Measurements from ENCODE around the gene CHRNA3.
A peak's percentile ranks its signal among the peaks of the same experiment; 100 is the strongest.
"Not testable (repeated sequence)": the region's sequence is repeated elsewhere in the genome, so short reads cannot be mapped to it uniquely, and the experiment has no call there.

CHRNA3 gene

DNA sequence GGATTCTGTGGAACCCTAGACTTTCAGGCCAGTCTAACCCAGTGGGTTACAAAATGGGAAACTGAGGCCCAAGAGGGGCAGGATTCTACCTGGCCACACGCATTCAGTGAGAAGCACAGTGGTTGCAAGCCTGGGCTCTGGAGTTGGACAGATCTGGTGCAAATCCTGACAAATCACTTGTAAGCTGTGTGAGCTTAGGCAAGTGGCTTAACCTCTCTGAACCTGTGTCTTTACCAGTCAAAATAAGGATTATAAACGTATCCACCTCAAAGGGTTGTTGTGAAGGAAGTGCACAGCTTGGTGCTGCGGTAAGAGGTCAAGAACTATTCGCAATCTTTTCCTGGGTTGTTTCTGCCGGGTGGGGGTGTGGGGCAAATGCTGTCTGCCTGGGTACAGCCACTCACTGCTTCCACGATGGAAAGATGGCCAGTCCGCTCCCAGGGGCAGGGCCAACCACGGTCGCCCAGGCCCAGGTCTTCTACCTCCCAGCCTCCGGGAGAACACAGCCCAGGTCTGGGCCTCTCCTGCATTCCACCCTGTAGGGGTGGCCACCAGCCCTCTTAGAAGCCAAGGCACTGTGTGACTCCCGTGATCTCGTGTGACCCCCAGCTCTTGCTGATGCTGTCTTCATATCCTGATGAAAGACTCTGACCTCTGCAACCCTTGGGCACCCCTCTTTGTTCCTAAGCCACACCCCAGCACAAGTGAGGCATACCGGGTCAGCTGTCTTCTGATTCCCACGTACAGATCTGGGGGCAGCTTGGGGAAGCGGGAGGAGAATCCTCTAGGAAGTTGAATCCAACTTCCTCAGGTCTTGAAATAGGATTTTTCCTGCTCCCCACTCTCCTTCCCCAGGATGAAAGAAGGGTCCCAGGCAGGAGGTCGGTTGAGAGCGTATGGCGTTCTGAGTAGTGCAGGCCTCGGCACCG is 1.5 kb downstream of the CHRNA3 start:
- Histone ChIP-seq H3K36me3 (no peaks in the 10 kb centered on the region), H3K4me3 (no peak overlapping the region; the same call in 1 of the 2 replicates), H3K27me3 (peaks cover 47% of the 10 kb centered on the region), H4K20me1 (peaks cover 25% of the 10 kb centered on the region), H3K4me2 (peak overlapping the region; percentile 85; the same call in 1 of the 2 replicates), H3K9ac (no peak overlapping the region), H3K4me1 (peaks cover 19% of the 10 kb centered on the region), H3K27ac (no peak overlapping the region), H3K9me3 (no peaks in the 10 kb centered on the region)
- TF ChIP-seq Cebpa-rat (IDR thresholded peaks at IDR 0.05): no peak

DNA sequence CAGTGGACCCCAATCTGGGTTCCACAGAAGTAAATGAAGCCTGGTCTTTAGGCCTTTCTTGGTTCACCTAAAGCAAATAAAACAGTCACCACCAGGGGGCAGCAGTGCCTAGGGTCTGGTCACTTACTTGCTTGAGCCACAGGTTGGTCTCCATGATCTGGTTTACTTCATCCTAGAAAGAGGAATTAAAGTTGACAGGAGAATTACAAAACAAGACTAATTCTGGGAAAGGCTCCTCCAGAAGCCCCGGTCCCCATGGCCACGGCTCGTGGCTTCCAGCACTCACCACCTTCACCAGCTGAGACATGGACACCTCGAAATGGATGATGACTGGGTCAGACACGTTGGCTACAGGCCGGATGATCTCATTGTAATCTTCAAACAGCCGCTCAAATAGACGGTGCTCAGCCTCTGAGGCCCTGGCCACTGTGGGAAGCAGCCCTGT is 2.3 kb downstream of the CHRNA3 start:
- peaks cover 47% of the 10 kb centered on the region for H3K27me3 ChIP-seq
- peaks cover 25% of the 10 kb centered on the region for H4K20me1 ChIP-seq
- TF ChIP-seq Cebpa-rat (IDR thresholded peaks at IDR 0.05): no peak
- H3K9ac ChIP-seq: no peak overlapping the region
- no peaks in the 10 kb centered on the region for H3K9me3 ChIP-seq
- no peak overlapping the region for H3K4me2 ChIP-seq
- H3K36me3 ChIP-seq: no peaks in the 10 kb centered on the region
- no peak overlapping the region for H3K4me3 ChIP-seq
- H3K27ac ChIP-seq: no peak overlapping the region
- peaks cover 19% of the 10 kb centered on the region for H3K4me1 ChIP-seq

DNA sequence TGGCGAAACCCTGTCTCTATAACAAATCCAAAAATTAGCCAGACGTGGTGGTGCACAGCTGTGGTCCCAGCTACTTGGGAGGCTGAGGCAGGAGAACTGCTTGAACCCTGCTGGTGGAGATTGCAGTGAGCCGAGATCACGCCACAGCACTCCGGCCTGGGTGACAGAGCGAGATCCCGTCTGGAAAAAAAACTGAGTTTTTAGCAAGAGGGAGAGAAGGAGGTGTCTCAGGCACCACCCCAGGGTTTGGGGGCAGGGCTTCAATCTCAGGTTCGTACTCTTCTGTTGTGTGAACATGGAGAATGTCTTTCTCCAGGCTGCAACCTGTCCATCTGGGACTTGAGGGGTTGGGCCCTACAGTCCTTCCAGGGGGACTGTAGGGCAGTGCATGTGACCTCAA is 2.7 kb downstream of the CHRNA3 start:
- no peaks in the 10 kb centered on the region for H3K36me3 ChIP-seq
- TF ChIP-seq Cebpa-rat (IDR thresholded peaks at IDR 0.05): no peak
- peaks cover 46% of the 10 kb centered on the region for H3K27me3 ChIP-seq
- no peak overlapping the region for H3K9ac ChIP-seq
- H3K4me2 ChIP-seq: no peak overlapping the region
- peaks cover 19% of the 10 kb centered on the region for H3K4me1 ChIP-seq
- H3K4me3 ChIP-seq: no peak overlapping the region
- H4K20me1 ChIP-seq: peaks cover 25% of the 10 kb centered on the region
- H3K9me3 ChIP-seq: no peaks in the 10 kb centered on the region
- H3K27ac ChIP-seq: no peak overlapping the region

DNA sequence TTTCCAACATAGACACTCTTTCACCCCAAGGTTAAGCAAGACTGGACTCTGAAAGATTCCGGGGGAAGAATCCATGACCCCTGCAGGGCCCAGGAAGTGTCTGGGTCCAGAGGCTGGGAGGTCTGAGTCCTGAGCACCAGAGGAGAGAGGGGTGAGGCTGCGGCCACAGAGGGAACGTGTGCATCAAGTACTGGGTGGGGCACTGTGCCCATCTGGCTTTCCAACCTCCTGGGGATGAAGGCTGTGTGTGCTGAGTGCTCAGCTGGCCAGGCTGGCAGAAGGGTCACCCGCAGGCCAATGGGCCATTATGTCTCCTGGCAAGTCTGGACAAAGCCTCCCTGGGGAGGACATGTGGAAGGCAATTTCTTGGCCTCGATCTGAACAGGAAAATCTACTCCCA is 3.3 kb downstream of the CHRNA3 start:
- Histone ChIP-seq H3K4me1 (peaks cover 19% of the 10 kb centered on the region), H3K9me3 (no peaks in the 10 kb centered on the region), H4K20me1 (peaks cover 25% of the 10 kb centered on the region), H3K9ac (no peak overlapping the region), H3K36me3 (no peaks in the 10 kb centered on the region), H3K27me3 (peaks cover 41% of the 10 kb centered on the region), H3K27ac (no peak overlapping the region), H3K4me2 (no peak overlapping the region), H3K4me3 (no peak overlapping the region)
- TF ChIP-seq Cebpa-rat (IDR thresholded peaks at IDR 0.05): no peak

DNA sequence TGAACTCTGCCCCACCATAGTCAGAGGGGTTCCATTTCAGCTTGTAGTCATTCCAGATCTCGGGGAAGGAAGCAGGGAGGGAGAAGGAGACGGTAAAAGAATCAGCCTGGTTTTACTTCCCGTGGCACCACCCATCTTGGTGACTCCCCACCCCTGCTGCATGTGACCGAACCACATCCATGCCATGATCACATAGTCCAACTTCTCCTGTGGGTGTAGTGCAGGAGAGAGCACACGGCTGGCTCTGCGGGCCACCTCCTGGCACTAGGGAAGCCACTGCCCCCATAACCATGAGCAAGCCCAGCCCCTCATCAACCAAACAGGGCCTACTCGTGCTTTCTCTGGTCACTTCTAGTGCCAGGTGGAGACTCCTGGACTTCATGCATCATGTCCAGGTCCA is 3.7 kb downstream of the CHRNA3 start:
- no peak overlapping the region for H3K4me2 ChIP-seq
- H3K9me3 ChIP-seq: no peaks in the 10 kb centered on the region
- H3K9ac ChIP-seq: no peak overlapping the region
- peaks cover 24% of the 10 kb centered on the region for H4K20me1 ChIP-seq
- H3K27me3 ChIP-seq: peaks cover 36% of the 10 kb centered on the region
- no peak overlapping the region for H3K27ac ChIP-seq
- H3K4me1 ChIP-seq: peaks cover 19% of the 10 kb centered on the region
- TF ChIP-seq Cebpa-rat (IDR thresholded peaks at IDR 0.05): no peak
- H3K4me3 ChIP-seq: no peak overlapping the region
- H3K36me3 ChIP-seq: no peaks in the 10 kb centered on the region

DNA sequence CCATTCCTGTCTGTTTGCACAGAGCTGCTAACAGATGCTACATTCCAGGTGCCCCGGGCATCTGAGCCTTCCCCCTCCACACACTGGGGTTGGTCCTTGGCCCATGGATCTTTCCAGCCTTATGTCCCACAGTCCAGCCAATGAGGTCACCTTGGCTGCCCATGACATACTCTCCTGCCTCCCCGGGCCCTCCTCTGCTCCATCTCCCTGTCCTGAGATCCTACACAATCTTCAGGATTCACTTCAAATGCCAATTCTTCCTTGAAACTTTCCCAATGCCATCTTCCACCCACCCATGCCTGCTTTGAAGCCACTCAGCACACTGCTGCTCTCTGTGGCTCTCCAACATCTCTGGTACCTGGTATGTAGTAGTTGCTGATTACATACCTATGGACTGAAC is 4.3 kb downstream of the CHRNA3 start:
- Histone ChIP-seq H4K20me1 (peaks cover 20% of the 10 kb centered on the region), H3K36me3 (no peaks in the 10 kb centered on the region), H3K27me3 (peaks cover 31% of the 10 kb centered on the region), H3K4me2 (no peak overlapping the region), H3K9ac (no peak overlapping the region), H3K4me3 (no peak overlapping the region), H3K4me1 (peaks cover 19% of the 10 kb centered on the region), H3K27ac (no peak overlapping the region), H3K9me3 (no peaks in the 10 kb centered on the region)
- TF ChIP-seq Cebpa-rat (IDR thresholded peaks at IDR 0.05): no peak

DNA sequence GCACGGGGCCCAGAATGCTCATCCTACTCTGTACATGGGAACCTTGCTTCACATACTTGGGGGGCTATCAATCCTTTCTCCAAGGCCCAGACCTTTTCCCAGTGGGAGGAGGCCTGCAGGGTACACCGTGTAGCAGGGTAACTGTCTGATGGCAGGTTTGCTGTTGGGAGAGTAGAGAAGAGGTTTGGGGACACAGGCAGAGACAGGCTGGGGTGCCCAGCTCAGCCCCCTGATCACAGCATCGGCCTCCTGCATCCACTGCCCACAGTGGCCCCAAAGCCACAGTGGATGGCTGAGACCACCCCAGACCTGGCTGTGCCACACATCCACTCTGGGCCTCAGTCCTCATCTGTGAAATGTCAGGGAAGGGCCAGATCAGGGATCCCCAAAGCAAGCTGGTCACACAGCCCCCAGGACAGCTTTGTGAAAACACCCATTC is 5.6 kb downstream of the CHRNA3 start:
- Histone ChIP-seq H3K9ac (no peak overlapping the region), H3K4me1 (peaks cover 10% of the 10 kb centered on the region), H3K9me3 (no peaks in the 10 kb centered on the region), H3K36me3 (no peaks in the 10 kb centered on the region), H3K27ac (no peak overlapping the region), H3K27me3 (peaks cover 17% of the 10 kb centered on the region), H3K4me2 (no peak overlapping the region), H3K4me3 (no peak overlapping the region), H4K20me1 (peaks cover 14% of the 10 kb centered on the region)
- no peak for TF ChIP-seq Cebpa-rat (IDR thresholded peaks at IDR 0.05)

DNA sequence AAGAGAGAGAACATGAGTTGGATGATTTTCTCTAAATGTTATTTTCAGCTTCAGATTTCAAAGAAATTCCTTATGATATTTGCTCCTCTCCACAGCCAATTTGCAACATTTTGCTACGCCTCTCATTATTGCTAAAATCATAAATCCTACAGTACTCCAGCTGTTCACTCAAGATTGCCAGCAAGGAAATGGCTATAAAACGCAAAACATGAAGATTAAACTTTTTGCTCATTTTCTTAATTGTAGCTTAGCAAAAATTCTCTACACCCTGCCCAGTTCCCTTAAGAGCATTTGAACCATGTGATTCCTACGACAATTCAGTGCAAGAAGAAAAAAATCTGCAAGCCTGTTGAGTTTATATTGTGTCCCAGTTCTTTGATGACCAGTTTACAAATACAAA is 6.8 kb downstream of the CHRNA3 start:
- TF ChIP-seq Cebpa-rat (IDR thresholded peaks at IDR 0.05): no peak
- no peak overlapping the region for H3K9ac ChIP-seq

GRCh38 chr15:78609551-78609950 is 11.2 kb downstream of the CHRNA3 start:
- H3K4me1 ChIP-seq, H3K4me3 ChIP-seq, H4K20me1 ChIP-seq, H3K4me2 ChIP-seq, H3K27me3 ChIP-seq, H3K9me3 ChIP-seq, H3K27ac ChIP-seq, H3K9ac ChIP-seq, H3K36me3 ChIP-seq: not testable (repeated sequence)

More for the DNA sequence above, 6.8 kb downstream of the CHRNA3 start:
- H3K4me1 ChIP-seq: 0 out of 2 replicates have a peak, but pooled peaks cover 4% of the 10 kb centered on the region
- no peak overlapping the region for H3K4me3 ChIP-seq
- H3K36me3 ChIP-seq: no peaks in the 10 kb centered on the region
- H3K4me2 ChIP-seq: no peak overlapping the region
- peaks cover 6% of the 10 kb centered on the region for H3K27me3 ChIP-seq
- H4K20me1 ChIP-seq: 0 out of 2 replicates have a peak, but pooled peaks cover 4% of the 10 kb centered on the region
- H3K9me3 ChIP-seq: no peaks in the 10 kb centered on the region
- no peak overlapping the region for H3K27ac ChIP-seq

DNA sequence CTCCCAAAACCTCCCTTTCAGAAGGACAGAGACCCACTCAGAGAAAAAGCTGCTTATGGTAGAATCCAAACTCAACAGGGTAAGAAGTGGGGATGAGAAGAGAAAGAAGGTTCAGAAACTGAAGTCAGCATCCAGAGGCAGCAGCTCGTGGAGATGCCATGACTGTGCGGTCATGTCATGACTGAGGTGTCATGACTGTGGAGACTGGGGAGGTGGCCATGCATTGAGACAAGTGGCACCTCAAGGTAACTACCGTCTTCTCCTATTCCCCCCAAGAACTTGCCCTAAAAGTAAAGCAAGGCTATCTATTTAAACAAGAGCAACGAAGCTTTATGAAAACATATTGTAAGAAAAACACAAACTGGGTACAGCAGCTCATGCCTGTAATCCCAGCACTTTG is 15.1 kb downstream of the CHRNA3 start:
- no peaks in the 10 kb centered on the region for H3K4me1 ChIP-seq
- H3K36me3 ChIP-seq: peaks cover 17% of the 10 kb centered on the region
- H4K20me1 ChIP-seq: no peaks in the 10 kb centered on the region
- no peak overlapping the region for H3K9ac ChIP-seq
- no peak overlapping the region for H3K27ac ChIP-seq
- no peaks in the 10 kb centered on the region for H3K9me3 ChIP-seq
- H3K27me3 ChIP-seq: no peaks in the 10 kb centered on the region
- H3K4me3 ChIP-seq: no peak overlapping the region
- no peak overlapping the region for H3K4me2 ChIP-seq
- no peak for TF ChIP-seq Cebpa-rat (IDR thresholded peaks at IDR 0.05)

Data from BLaER1 (cell line).